GM18951 (cell line): ENCODE results near the gene ARID1B.

Experiments used
- POLR2A ChIP-seq: IDR thresholded peaks from 4 replicates; pipeline ENCODE4 v1.6.1; 2011; ENCODE audit warnings: mild to moderate bottlenecking; ENCODE audit not compliant: insufficient read length, insufficient read depth; ENCODE audit errors: extremely low read depth
- in situ Hi-C: fragments of 300-500 bp; cut with MboI; formaldehyde crosslinking; loops from one replicate; pipeline ENCODE4 v1.12.0; 2022; ENCODE audit warnings: low sequenced_read_pairs, mixed read lengths, inconsistent platforms; ENCODE audit not compliant: unreplicated experiment

Gene ARID1B

GRCh38 chr6:157158897-157159296, 381.7 kb downstream of the ARID1B start:
- in situ Hi-C loops: no loop called here
- no peak for TF ChIP-seq POLR2A

GRCh38 chr6:157159348-157159747, 382.2 kb downstream of the ARID1B start:
- no peak for TF ChIP-seq POLR2A
- in situ Hi-C loops: no loop called here

GRCh38 chr6:157161912-157162311, 384.7 kb downstream of the ARID1B start:
- TF ChIP-seq POLR2A: no peak
- in situ Hi-C loops: no loop called here

GRCh38 chr6:157162766-157163433, 385.7 kb downstream of the ARID1B start:
- in situ Hi-C loops: no loop called here
- no peak for TF ChIP-seq POLR2A

- no peak for TF ChIP-seq POLR2A
- in situ Hi-C loops: no loop called here
Observed at GRCh38 chr6:157163434-157164159, 386.4 kb downstream of the ARID1B start.

- no peak for TF ChIP-seq POLR2A
- in situ Hi-C loops: no loop called here
Observed at GRCh38 chr6:157164972-157165371, 387.8 kb downstream of the ARID1B start.

- in situ Hi-C loops: no loop called here
- TF ChIP-seq POLR2A: no peak
Observed at GRCh38 chr6:157166784-157167183, 389.6 kb downstream of the ARID1B start.

- in situ Hi-C loops: no loop called here
- TF ChIP-seq POLR2A: no peak
Observed at GRCh38 chr6:157167837-157168236, 390.7 kb downstream of the ARID1B start.

GRCh38 chr6:157168471-157168870, 391.3 kb downstream of the ARID1B start:
- in situ Hi-C loops: no loop called here
- no peak for TF ChIP-seq POLR2A

GRCh38 chr6:157169226-157169625, 392.0 kb downstream of the ARID1B start:
- in situ Hi-C loops: no loop called here
- no peak for TF ChIP-seq POLR2A

GRCh38 chr6:157169656-157170055, 392.5 kb downstream of the ARID1B start:
- in situ Hi-C loops: no loop called here

GRCh38 chr6:157170535-157170934, 393.4 kb downstream of the ARID1B start:
- TF ChIP-seq POLR2A: no peak
- in situ Hi-C loops: no loop called here

More at GRCh38 chr6:157169656-157170055, 392.5 kb downstream of the ARID1B start:
- TF ChIP-seq POLR2A: no peak

- TF ChIP-seq POLR2A: no peak
- in situ Hi-C loops: no loop called here
Observed at GRCh38 chr6:157171801-157172200, 394.6 kb downstream of the ARID1B start.

GRCh38 chr6:157172231-157172701, 395.1 kb downstream of the ARID1B start:
- in situ Hi-C loops: no loop called here
- no peak for TF ChIP-seq POLR2A

- TF ChIP-seq POLR2A: no peak
- in situ Hi-C loops: no loop called here
Observed at GRCh38 chr6:157172830-157173536, 395.8 kb downstream of the ARID1B start.
